H1 (cell line): Measurements from ENCODE around the gene MEGF11. TPM values are rescaled to one million over a fixed set of nuclear protein-coding genes. Genes with fewer than 3 reads are reported as not detected.

Source experiments
- CTCF ChIA-PET: fragments of 300-600 bp; sonication (Branson Sonifier 250); formaldehyde crosslinking; loops from one replicate; lab custom pipeline; 2021; ENCODE audit not compliant: partially characterized antibody; lab: Charles Lee
- POLR2A ChIA-PET: fragments of 300-600 bp; sonication (Branson Sonifier 250); formaldehyde crosslinking; loops from one replicate; lab custom pipeline; 2021; ENCODE audit warnings: inconsistent platforms; ENCODE audit not compliant: partially characterized antibody; lab: Charles Lee
- DNase-seq, 2 experiments: peaks; one replicate each; pipeline versions ENCODE4 v3.0.0 to v3.0.0-alpha.2; 2010 to 2022; ENCODE audit warnings: low spot score in 2 of 2, low read depth in 1 of 2, mixed read lengths in 1 of 2
- FAIRE-seq: peaks from 2 replicates; lab custom pipeline; 2011; peaks lifted over from hg19 to GRCh38; lab: Jason Lieb, UNC
- H2AFZ ChIP-seq: 2 replicates; pipeline ENCODE4 v1.8.1; 2012; ENCODE audit warnings: low read length, inconsistent platforms
- H2AK5ac ChIP-seq: 2 replicates; pipeline ENCODE4 v1.6.1; 2013; ENCODE audit warnings: low read depth, low read length
- H2BK120ac ChIP-seq: replicated peaks from 2 replicates; pipeline ENCODE3; 2013; ENCODE audit warnings: low read depth, low read length, inconsistent platforms
- H2BK12ac ChIP-seq: 2 replicates; pipeline ENCODE4 v1.6.1; 2013; ENCODE audit warnings: low read depth, low read length
- H2BK15ac ChIP-seq: 2 replicates; pipeline ENCODE4 v1.6.1; 2013; ENCODE audit warnings: low read length
- H2BK20ac ChIP-seq: 2 replicates; pipeline ENCODE4 v1.6.1; 2013; ENCODE audit warnings: low read length
- H2BK5ac ChIP-seq: 2 replicates; pipeline ENCODE4 v1.6.1; 2013; ENCODE audit warnings: low read depth, low read length
- H3K14ac ChIP-seq: 2 replicates; pipeline ENCODE4 v1.6.1; 2013; ENCODE audit warnings: inconsistent platforms; ENCODE audit not compliant: insufficient read length
- H3K18ac ChIP-seq: 2 replicates; pipeline ENCODE4 v1.6.1; 2013; ENCODE audit warnings: low read length; ENCODE audit errors: extremely low read depth
- H3K23ac ChIP-seq: 2 replicates; pipeline ENCODE4 v1.6.1; 2013; ENCODE audit warnings: inconsistent platforms; ENCODE audit not compliant: insufficient read length
- H3K23me2 ChIP-seq: 2 replicates; pipeline ENCODE4 v1.6.1; 2013; ENCODE audit warnings: low read depth, low read length
- H3K27ac ChIP-seq: 2 replicates; pipeline ENCODE4 v1.6.1; 2011; ENCODE audit warnings: low read depth, low read length, inconsistent platforms
- H3K27me3 ChIP-seq, 4 experiments: replicated peaks in 1 of 4; 1 replicate in 1 of 4; 2 replicates in 3 of 4; pipeline versions ENCODE4 v1.6.1 to v1.8.1; 2011 to 2013; ENCODE audit warnings: low read length in 3 of 4, mild to moderate bottlenecking in 3 of 4, inconsistent platforms in 2 of 4, mixed read lengths in 2 of 4, moderate library complexity in 1 of 4; ENCODE audit not compliant: control insufficient read depth in 3 of 4, insufficient read depth in 3 of 4; ENCODE audit errors: extremely low read depth in 1 of 4
- H3K36me3 ChIP-seq, 4 experiments: 2 replicates each; pipeline versions ENCODE4 v1.6.1 to v1.8.1; 2011 to 2013; ENCODE audit warnings: mild to moderate bottlenecking in 4 of 4, low read length in 3 of 4, moderate library complexity in 2 of 4, control low read depth in 1 of 4, inconsistent platforms in 1 of 4; ENCODE audit not compliant: insufficient read depth in 4 of 4, control insufficient read depth in 2 of 4
- H3K4ac ChIP-seq: replicated peaks from 2 replicates; pipeline ENCODE3; 2013; ENCODE audit warnings: low read length, low read depth, mixed read lengths, inconsistent platforms; ENCODE audit not compliant: insufficient read length
- H3K4me1 ChIP-seq, 4 experiments: replicated peaks in 1 of 4; 1 replicate in 1 of 4; 2 replicates in 3 of 4; pipeline versions ENCODE4 v1.6.1 to v1.8.1; 2011 to 2013; ENCODE audit warnings: low read length in 3 of 4, inconsistent platforms in 2 of 4, mixed read lengths in 1 of 4; ENCODE audit not compliant: insufficient read depth in 4 of 4, control insufficient read depth in 3 of 4
- H3K4me2 ChIP-seq, 2 experiments: 2 replicates each; pipeline versions ENCODE4 v1.6.1 to v1.8.1; 2011 to 2013; ENCODE audit warnings: low read depth in 2 of 2, low read length in 2 of 2, control low read depth in 1 of 2, inconsistent platforms in 1 of 2, mild to moderate bottlenecking in 1 of 2; ENCODE audit not compliant: insufficient read depth in 1 of 2
- H3K4me3 ChIP-seq, 4 experiments: fragments of 200-600, 300-600 bp in 1 of 4; sonication (generic), shearing (Covaris generic), sonication (Bioruptor Twin) in 1 of 4; 2 replicates each; pipeline versions ENCODE4 v1.5.1 to v1.8.1; 2011 to 2016; ENCODE audit warnings: low read length in 4 of 4, low read depth in 3 of 4, control low read depth in 2 of 4, inconsistent platforms in 2 of 4, mild to moderate bottlenecking in 2 of 4, mixed read lengths in 1 of 4, moderate library complexity in 1 of 4; ENCODE audit not compliant: insufficient read depth in 2 of 4; ENCODE audit errors: extremely low read depth in 1 of 4
- H3K56ac ChIP-seq: replicated peaks from 2 replicates; pipeline ENCODE3; 2013; ENCODE audit warnings: low read depth, mild to moderate bottlenecking, mixed read lengths, low read length, inconsistent platforms; ENCODE audit not compliant: insufficient read length
- H3K79me1 ChIP-seq: 2 replicates; pipeline ENCODE4 v1.6.1; 2013; ENCODE audit warnings: low read depth, low read length, control low read depth
- H3K79me2 ChIP-seq, 2 experiments: 2 replicates each; pipeline versions ENCODE4 v1.6.1 to v1.8.1; 2012 to 2013; ENCODE audit warnings: low read length in 2 of 2, mild to moderate bottlenecking in 2 of 2, inconsistent platforms in 1 of 2; ENCODE audit not compliant: insufficient read depth in 2 of 2, control insufficient read depth in 1 of 2
- H3K9ac ChIP-seq, 4 experiments: replicated peaks in 1 of 4; 1 replicate in 1 of 4; 2 replicates in 3 of 4; pipeline versions ENCODE4 v1.6.1 to v1.8.1; 2011 to 2013; ENCODE audit warnings: low read depth in 3 of 4, low read length in 3 of 4, control low read depth in 2 of 4, mild to moderate bottlenecking in 2 of 4, moderate library complexity in 2 of 4, inconsistent platforms in 1 of 4; ENCODE audit errors: extremely low read depth in 1 of 4
- H3K9me3 ChIP-seq, 2 experiments: 2 replicates each; pipeline versions ENCODE4 v1.6.1 to v1.8.1; 2012 to 2013; ENCODE audit warnings: mild to moderate bottlenecking in 2 of 2, moderate library complexity in 2 of 2, control low read depth in 1 of 2, inconsistent platforms in 1 of 2, low read depth in 1 of 2, low read length in 1 of 2, mixed read lengths in 1 of 2; ENCODE audit not compliant: insufficient read depth in 2 of 2
- H4K20me1 ChIP-seq, 2 experiments: replicated peaks in 1 of 2; 2 replicates each; pipeline versions ENCODE3 to v1.8.1; 2011 to 2013; ENCODE audit warnings: inconsistent platforms in 2 of 2, low read length in 2 of 2, mild to moderate bottlenecking in 1 of 2; ENCODE audit not compliant: insufficient read depth in 2 of 2, control insufficient read depth in 1 of 2
- H4K5ac ChIP-seq: 2 replicates; pipeline ENCODE4 v1.6.1; 2013; ENCODE audit warnings: low read length, low read depth, mixed read lengths, inconsistent platforms; ENCODE audit not compliant: insufficient read length
- H4K8ac ChIP-seq: 2 replicates; pipeline ENCODE4 v1.8.0; 2013; ENCODE audit warnings: mild to moderate bottlenecking, moderate library complexity, low read length, inconsistent platforms; ENCODE audit not compliant: insufficient read depth; ENCODE audit errors: extremely low read depth
- H4K91ac ChIP-seq: replicated peaks from 2 replicates; pipeline ENCODE3; 2013; ENCODE audit warnings: low read length, mixed read lengths, inconsistent platforms; ENCODE audit not compliant: insufficient read length
- ASH2L ChIP-seq: fragments of 200-600, 300-600 bp; sonication (generic); IDR thresholded peaks from one replicate; pipeline ENCODE4 v1.7.1; 2017; ENCODE audit warnings: low read length
- RNF2 ChIP-seq: fragments of 200-900, 300-1000 bp; sonication (generic); IDR thresholded peaks from 2 replicates; pipeline ENCODE4 v1.7.1; 2016; ENCODE audit warnings: borderline replicate concordance, low read depth, mild to moderate bottlenecking, antibody characterized with exemption, low read length; ENCODE audit not compliant: poor library complexity, severe bottlenecking; ENCODE audit errors: missing control alignments
- TAF1 ChIP-seq: IDR thresholded peaks from 2 replicates; pipeline ENCODE4 v1.6.1; 2011; ENCODE audit warnings: mild to moderate bottlenecking, low read depth, low read length
- WGBS, 2 experiments: shearing (Covaris generic) in 1 of 2; methylation state at CpG; one replicate each; pipeline versions ENCODE4 v1.1.6 to v1.1.7; 2013 to 2015; ENCODE audit warnings: low lambda C conversion rate in 2 of 2, mixed read lengths in 2 of 2, inconsistent platforms in 1 of 2, low coverage in 1 of 2, missing lambda C conversion rate in 1 of 2; ENCODE audit not compliant: insufficient replicate concordance in 2 of 2, insufficient coverage in 1 of 2, insufficient read length in 1 of 2; ENCODE audit errors: extremely low coverage in 1 of 2, missing lambda C conversion rate in 1 of 2; 5-methylcytosine and 5-hydroxymethylcytosine counted together
- polyA plus RNA-seq, 7 experiments: library from polyadenylated mRNA; depleted of rRNA in 3 of 7; stranded (reverse) in 5 of 7; unstranded in 2 of 7; fragments of >200 nt in 5 of 7; fragments of 200-250 nt in 2 of 7; gene quantifications; 1 replicate in 5 of 7; 2 replicates in 1 of 7; 4 replicates in 1 of 7; pipeline versions ENCODE4 v1.2.1 to v1.2.3, GENCODE V29; 2011 to 2013; ENCODE audit warnings: missing spikeins in 2 of 7, mixed read lengths in 2 of 7
- total RNA-seq: library from RNA; stranded (reverse); fragmentation: NEBNext Ultra II Directional; extraction: Animal tissue kit (Norgen Biotek cat#: 25700); gene quantifications from 2 replicates; pipeline ENCODE4 v1.2.1, GENCODE V29; 2021

The MEGF11 gene
- total and polyA plus RNA-seq, 2 of the 8 experiments (the other 6 are each of a cell fraction or from before 2014, with no cell fraction given) = 4.4 to 4.8 TPM

DNA sequence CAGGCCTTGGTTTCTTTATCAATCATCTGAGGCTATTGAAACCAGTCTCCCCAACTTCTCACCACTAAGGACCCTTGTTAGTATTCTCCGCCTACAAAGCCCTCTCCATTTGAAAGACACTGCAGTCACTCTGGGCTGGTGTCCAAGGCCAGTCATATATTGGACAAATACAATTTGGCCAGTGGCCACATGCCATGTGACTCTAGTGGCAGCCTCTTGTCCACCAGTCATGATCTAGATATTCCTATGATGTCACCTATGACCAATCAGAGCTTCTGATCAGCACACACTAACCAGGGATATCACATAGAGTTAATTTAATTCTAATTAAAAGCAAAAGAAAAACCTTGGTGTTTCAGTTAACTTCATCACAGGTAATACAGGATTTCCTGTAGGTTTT is 316.1 kb downstream of the MEGF11 start:
- ChIA-PET POLR2A (no interaction called here), CTCF (interaction anchor here (1.0 kb wide), 1 partner anchor 12 kb away, joined by 3 read pairs; no protein-coding TSS in a partner anchor)
- WGBS, 2 experiments = 88% methylated on average over 1 of the region's 1 CpG; no CpG with 5 or more reads in 1 of the 2 experiments

More for the DNA sequence above, 316.1 kb downstream of the MEGF11 start:
- Histone ChIP-seq H4K5ac (no peak overlapping the region), H2BK5ac (no peak overlapping the region), H3K14ac (no peak overlapping the region), H3K4me2 (no peak overlapping the region), H3K79me1 (no peaks in the 10 kb centered on the region), H2AFZ (no peak overlapping the region), H3K79me2 (no peaks in the 10 kb centered on the region), H3K27me3 (no peaks in the 10 kb centered on the region), H2AK5ac (no peak overlapping the region), H3K23me2 (no peaks in the 10 kb centered on the region), H3K56ac (no peak overlapping the region), H2BK15ac (no peak overlapping the region), H3K36me3 (no peaks in the 10 kb centered on the region), H3K4me1 (no peaks in the 10 kb centered on the region; a peak in 1 of 7 replicates), H3K18ac (no peak overlapping the region), H2BK120ac (no peak overlapping the region), H3K23ac (no peak overlapping the region), H2BK12ac (no peak overlapping the region), H3K4me3 (no peak overlapping the region), H3K9ac (no peak overlapping the region), H3K4ac (no peak overlapping the region), H3K27ac (no peak overlapping the region), H3K9me3 (no peaks in the 10 kb centered on the region), H4K8ac (no peak overlapping the region), H4K20me1 (no peaks in the 10 kb centered on the region), H2BK20ac (no peak overlapping the region), H4K91ac (no peak overlapping the region)
- DNase-seq (no peak), FAIRE-seq (no peak)
- TF ChIP-seq ASH2L (no peak), RNF2 (no peak), TAF1 (no peak)
